B cell (primary cell): ENCODE results near the gene ADPRH. TPM values are rescaled to one million over a fixed set of nuclear protein-coding genes. Genes with fewer than 3 reads are reported as not detected.
"Not testable (repeated sequence)": the region's sequence is repeated elsewhere in the genome, so short reads cannot be mapped to it uniquely, and the experiment has no call there.

Experiments used
- ATAC-seq: fragments of 200-7000 bp; cut with Tn5 transposase; one replicate; pipeline ENCODE4 v1.10.0; 2021; ENCODE audit warnings: low read depth, mild to moderate bottlenecking, moderate number of reproducible peaks, moderate library complexity
- CTCF ChIA-PET: fragments of 350-600 bp; sonication (Branson Sonifier 250); formaldehyde crosslinking; loops from one replicate; lab custom pipeline; 2021; ENCODE audit warnings: antibody characterized with exemption, inconsistent platforms; lab: Charles Lee
- POLR2A ChIA-PET: fragments of 350-600 bp; sonication (Branson Sonifier 250); formaldehyde crosslinking; loops from one replicate; lab custom pipeline; 2021; ENCODE audit warnings: antibody characterized with exemption; lab: Charles Lee
- DNase-seq: peaks from one replicate; pipeline ENCODE4 v3.0.0; 2013
- H2AFZ ChIP-seq: 2 replicates; pipeline ENCODE4 v1.6.1; 2012; ENCODE audit warnings: mild to moderate bottlenecking, low read depth, low read length; ENCODE audit not compliant: insufficient read depth, poor library complexity, severe bottlenecking
- H3K27ac ChIP-seq, 2 donors: 1 replicate in 1 of 2; 2 replicates in 1 of 2; pipeline ENCODE4 v1.5.1; 2012 to 2013; ENCODE audit warnings: low read length in 2 of 2, mild to moderate bottlenecking in 2 of 2, moderate library complexity in 1 of 2
- H3K27me3 ChIP-seq, 4 experiments: fragments of 200-600 bp in 1 of 4; sonication (generic) in 1 of 4; replicated peaks in 1 of 4; 1 replicate in 2 of 4; 2 replicates in 2 of 4; pipeline versions ENCODE4 v1.6.1 to v1.7.0; 2013 to 2016; ENCODE audit warnings: low read length in 3 of 4, mild to moderate bottlenecking in 2 of 4, mixed read lengths in 1 of 4, moderate library complexity in 1 of 4; ENCODE audit not compliant: insufficient read depth in 4 of 4, control insufficient read depth in 3 of 4; ENCODE audit errors: control extremely low read depth in 1 of 4
- H3K36me3 ChIP-seq, 2 experiments: replicated peaks in 1 of 2; 1 replicate in 1 of 2; 2 replicates in 1 of 2; pipeline versions ENCODE4 v1.6.1 to v1.7.1; 2013; ENCODE audit warnings: low read length in 1 of 2; ENCODE audit not compliant: insufficient read depth in 2 of 2, control insufficient read depth in 1 of 2; ENCODE audit errors: control extremely low read depth in 1 of 2, extremely low read depth in 1 of 2
- H3K4me1 ChIP-seq, 2 donors: fragments of 200-600 bp in 1 of 2; sonication (generic) in 1 of 2; 1 replicate in 1 of 2; 2 replicates in 1 of 2; pipeline versions ENCODE4 v1.5.1 to v1.6.1; 2013 to 2017; ENCODE audit warnings: low read length in 2 of 2; ENCODE audit not compliant: control insufficient read depth in 2 of 2, insufficient read depth in 2 of 2
- H3K4me2 ChIP-seq: replicated peaks from 2 replicates; pipeline ENCODE3; 2012; ENCODE audit warnings: mild to moderate bottlenecking, low read depth, low read length; ENCODE audit not compliant: poor library complexity, severe bottlenecking
- H3K4me3 ChIP-seq, 5 experiments: fragments of 200-600 bp in 1 of 5; sonication (generic) in 1 of 5; 1 replicate in 3 of 5; 2 replicates in 2 of 5; pipeline versions ENCODE4 v1.5.1 to v1.7.0; 2011 to 2016; ENCODE audit warnings: low read length in 4 of 5, mild to moderate bottlenecking in 4 of 5, low read depth in 2 of 5, control low read depth in 1 of 5, moderate library complexity in 1 of 5; ENCODE audit not compliant: insufficient read depth in 1 of 5; ENCODE audit errors: control extremely low read depth in 1 of 5, extremely low read depth in 1 of 5
- H3K79me2 ChIP-seq: fragments of 200-600 bp; sonication (generic); one replicate; pipeline ENCODE4 v1.6.0; 2016; ENCODE audit warnings: low read length; ENCODE audit not compliant: control insufficient read depth, insufficient read depth
- H3K9ac ChIP-seq: fragments of 200-600 bp; sonication (generic); 2 replicates; pipeline ENCODE4 v1.6.1; 2017; ENCODE audit warnings: mild to moderate bottlenecking, low read length, moderate library complexity
- H3K9me3 ChIP-seq, 3 donors: one replicate each; pipeline versions ENCODE4 v1.6.1 to v1.7.1; 2013; ENCODE audit warnings: low read length in 2 of 3; ENCODE audit not compliant: control insufficient read depth in 2 of 3, insufficient read depth in 1 of 3; ENCODE audit errors: control extremely low read depth in 1 of 3
- H4K20me1 ChIP-seq: 2 replicates; pipeline ENCODE4 v1.6.0; 2012; ENCODE audit warnings: mild to moderate bottlenecking, low read length; ENCODE audit not compliant: insufficient read depth, control insufficient read depth, poor library complexity, severe bottlenecking
- H3K27ac Mint-ChIP-seq: one replicate; pipeline ENCODE4 v1.8.0; 2021; ENCODE audit warnings: mixed read lengths
- H3K27me3 Mint-ChIP-seq: one replicate; pipeline ENCODE4 v1.8.0; 2021; ENCODE audit warnings: mixed read lengths
- H3K4me1 Mint-ChIP-seq: one replicate; pipeline ENCODE4 v1.8.0; 2021; ENCODE audit warnings: mixed read lengths
- H3K4me3 Mint-ChIP-seq: one replicate; pipeline ENCODE4 v1.8.0; 2021; ENCODE audit warnings: mixed read lengths
- H3K9me3 Mint-ChIP-seq: one replicate; pipeline ENCODE4 v1.8.0; 2022; ENCODE audit warnings: mixed read lengths; ENCODE audit not compliant: insufficient read depth
- CTCF ChIP-seq: fragments of 200-600 bp; IDR thresholded peaks from one replicate; pipeline ENCODE4 v1.8.0; 2022; ENCODE audit warnings: antibody characterized with exemption, mild to moderate bottlenecking
- EZH2 ChIP-seq: IDR thresholded peaks from 2 replicates; pipeline ENCODE4 v1.6.1; 2012; ENCODE audit warnings: borderline replicate concordance, low read depth, mild to moderate bottlenecking, moderate library complexity, low read length; ENCODE audit not compliant: insufficient read depth, poor library complexity, severe bottlenecking
- WGBS: methylation state at CpG from one replicate; pipeline ENCODE4 v1.1.5; 2013; ENCODE audit warnings: missing lambda C conversion rate; ENCODE audit not compliant: insufficient coverage; 5-methylcytosine and 5-hydroxymethylcytosine counted together
- intact Hi-C: fragments of 100-400 bp; cut with micrococcal nuclease; formaldehyde crosslinking; loops from one replicate; pipeline ENCODE4 v1.10.0; 2022
- polyA plus RNA-seq: library from polyadenylated mRNA; depleted of rRNA; stranded (reverse); fragments of >200 nt; gene quantifications from 2 replicates; pipeline ENCODE4 v1.2.3, GENCODE V29; 2012
- total RNA-seq, 2 donors: library from RNA; stranded (reverse); fragments of 120-200 nt in 1 of 2; gene quantifications; 1 replicate in 1 of 2; 2 replicates in 1 of 2; pipeline versions ENCODE4 v1.2.3 to v1.2.4, GENCODE V29; 2013 to 2022

ADPRH gene
- total and polyA plus RNA-seq, 2 donors (not counting 1 experiment from before 2014, with no cell fraction given) = 10.0 to 24.5 TPM

- ChIA-PET CTCF (no interaction called here), POLR2A (no interaction called here)
- 83% methylated on average over 4 of the region's 5 CpGs for WGBS
- no peaks in the 10 kb centered on the region for H3K27me3 ChIP-seq
- no peak overlapping the region for H3K4me2 ChIP-seq
- H3K36me3 ChIP-seq = peaks cover 0 to 3% of the 10 kb centered on the region in 2 experiments
- H3K4me3 Mint-ChIP-seq = no peak overlapping the region
- no peak overlapping the region for H3K4me3 ChIP-seq
- H3K9me3 Mint-ChIP-seq = no peaks in the 10 kb centered on the region
- H3K79me2 ChIP-seq = no peaks in the 10 kb centered on the region
- intact Hi-C loops = no loop called here
- H3K27me3 Mint-ChIP-seq = no peaks in the 10 kb centered on the region
- ATAC-seq (no peak), DNase-seq (no peak)
- no peak overlapping the region for H3K27ac Mint-ChIP-seq
- H3K9ac ChIP-seq = no peak overlapping the region
- H4K20me1 ChIP-seq = no peaks in the 10 kb centered on the region
- H3K27ac ChIP-seq = no peak overlapping the region
- TF ChIP-seq EZH2 (no peak), CTCF (no peak)
- peaks cover 38% of the 10 kb centered on the region for H3K4me1 Mint-ChIP-seq
- peaks cover 12 to 13% of the 10 kb centered on the region in 2 donors for H3K4me1 ChIP-seq
- H2AFZ ChIP-seq = no peak overlapping the region
- H3K9me3 ChIP-seq = peaks cover 0 to 5% (median 4%) of the 10 kb centered on the region in 3 donors
These were observed 14.8 kb downstream of the ADPRH start for GRCh38 chr3:119594066-119594465.

- CTCF ChIA-PET, H3K27ac Mint-ChIP-seq, H3K27ac ChIP-seq, H4K20me1 ChIP-seq, H3K9me3 Mint-ChIP-seq, H3K79me2 ChIP-seq, H3K9ac ChIP-seq, H3K27me3 Mint-ChIP-seq, H3K9me3 ChIP-seq, ATAC-seq, DNase-seq, POLR2A ChIA-PET, H2AFZ ChIP-seq, H3K4me3 Mint-ChIP-seq, H3K4me3 ChIP-seq, H3K4me2 ChIP-seq, H3K27me3 ChIP-seq, H3K36me3 ChIP-seq: not testable (repeated sequence)
- intact Hi-C loops = loop anchor here (5.0 kb wide), 1 partner anchor 38 kb away; the partner anchor contains the start of gene CD80
- H3K4me1 Mint-ChIP-seq = peaks cover 32% of the 10 kb centered on the region
- WGBS = no CpG with 5 or more reads among the region's 1 CpG
- H3K4me1 ChIP-seq = peaks cover 7 to 11% of the 10 kb centered on the region in 2 donors
These were observed 15.6 kb downstream of the ADPRH start for GRCh38 chr3:119594929-119595328.
